Hypothalamus (tissue), 51 donors: ENCODE results near the gene SBSN.
A peak's percentile ranks its signal among the peaks of the same experiment; 100 is the strongest.

ENCODE experiments used
- DNase-seq, 51 donors: peaks; one replicate each; lab custom pipeline; 2025; lab: John Stamatoyannopoulos, UW

The SBSN gene

DNA sequence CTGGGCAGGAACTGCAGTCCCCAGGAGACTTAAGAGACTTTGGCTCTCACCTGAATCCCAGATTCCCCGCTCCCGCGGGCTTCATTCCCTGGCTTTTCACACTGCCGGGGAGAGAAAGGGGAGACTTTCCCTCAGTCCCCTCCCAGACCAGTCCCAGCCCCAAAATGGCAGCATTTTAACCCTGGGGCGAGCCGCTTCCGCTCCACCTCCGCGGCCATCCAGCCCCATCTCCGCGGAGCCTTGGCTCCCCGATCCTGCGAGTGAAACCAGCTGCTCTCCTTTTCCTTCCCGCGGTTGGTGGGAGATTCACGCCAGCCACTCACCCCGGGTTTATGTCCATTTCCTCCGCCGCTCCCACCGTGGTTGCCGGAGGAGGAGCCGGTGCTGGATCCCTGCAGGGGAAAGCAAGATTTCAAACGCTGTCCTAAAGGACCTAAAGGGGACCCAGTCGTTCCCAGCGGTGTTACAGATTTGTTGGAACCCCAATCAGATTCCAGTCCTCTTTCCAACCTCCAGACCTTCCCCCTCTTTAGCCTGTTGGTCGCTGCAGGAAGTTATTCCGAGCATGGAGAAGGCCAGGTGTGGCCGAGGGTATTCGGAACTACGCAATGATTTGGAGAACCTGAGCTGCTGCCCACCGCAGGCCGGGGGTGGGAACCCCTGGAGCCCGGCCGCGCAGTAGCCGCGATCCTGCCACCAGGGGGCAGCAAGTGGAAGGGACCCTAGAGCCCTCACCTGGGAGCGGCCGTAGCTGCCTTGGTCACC is 18.1 kb downstream of the SBSN start:
- peak in 48 of 51 donors; percentile 2 to 73 (median 34) for DNase-seq

DNA sequence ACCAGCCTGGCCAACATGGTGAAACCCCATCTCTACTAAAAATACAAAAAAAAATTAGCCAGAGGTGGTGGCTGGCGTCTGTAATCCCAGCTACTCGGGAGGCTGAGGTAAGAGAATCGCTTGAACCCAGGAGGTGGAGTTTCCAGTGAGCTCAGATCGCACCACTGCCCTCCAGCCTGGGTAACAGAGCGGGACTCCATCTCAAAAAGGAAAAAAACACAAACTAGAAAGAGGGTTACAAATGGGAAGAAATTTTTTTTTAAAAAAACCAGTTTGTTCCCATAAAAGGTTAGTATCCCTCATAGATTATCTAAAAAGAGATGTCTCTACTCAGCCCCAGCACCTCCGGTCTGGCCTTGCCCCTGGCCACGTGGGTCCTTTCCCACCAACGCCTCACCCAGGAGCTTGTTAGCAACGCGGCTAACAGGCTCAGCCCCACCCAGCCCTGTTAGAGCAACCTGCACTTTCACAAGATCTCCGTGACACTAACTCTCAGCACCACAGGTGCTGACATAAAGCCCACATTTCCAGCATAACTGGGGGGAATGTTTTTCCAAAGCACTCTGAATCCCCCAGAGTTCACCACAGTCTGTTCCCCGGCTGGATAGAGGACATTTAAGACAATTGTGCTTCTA is 19.0 kb downstream of the SBSN start:
- peak in 5 of 51 donors; percentile 3 to 21 (median 9) for DNase-seq

DNA sequence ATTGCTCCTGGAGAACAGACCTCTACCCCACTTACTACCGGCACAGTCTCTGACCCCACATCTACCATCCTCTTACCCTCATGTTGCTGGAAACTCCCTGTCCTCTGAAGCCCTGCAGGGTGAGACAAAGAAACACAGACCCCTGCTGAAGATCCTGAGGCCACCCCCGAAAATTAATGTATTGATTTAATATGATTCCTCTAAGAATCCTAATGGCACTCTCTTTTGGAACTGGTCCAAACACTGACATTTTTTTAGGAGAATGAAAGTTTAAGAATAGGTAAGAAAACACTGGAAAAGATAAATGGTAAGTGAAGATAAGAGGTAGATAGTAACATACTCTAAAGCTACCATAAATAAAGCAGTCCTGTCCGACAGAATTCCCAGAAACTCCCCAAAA is 20.0 kb downstream of the SBSN start:
- DNase-seq: no peak

DNA sequence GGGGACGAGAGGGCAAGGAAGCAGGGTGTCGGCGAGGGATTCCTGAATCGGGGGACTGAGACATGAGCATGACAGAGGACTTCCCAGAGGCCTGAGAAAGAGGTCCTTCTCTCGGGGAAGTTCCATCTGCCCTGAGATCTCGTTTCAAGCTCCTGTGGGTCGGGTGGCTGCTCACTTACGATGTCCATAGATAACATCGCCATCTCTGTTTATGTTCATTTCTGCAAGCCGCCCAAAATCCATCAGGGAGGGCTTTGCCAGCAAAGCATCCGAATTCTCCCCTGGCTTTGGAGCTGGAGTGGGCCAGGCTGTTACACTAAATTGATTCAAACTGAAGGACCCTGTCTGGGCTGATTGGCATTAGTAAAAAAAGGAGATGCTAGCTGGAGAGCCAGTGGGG is 20.6 kb downstream of the SBSN start:
- DNase-seq: no peak

DNA sequence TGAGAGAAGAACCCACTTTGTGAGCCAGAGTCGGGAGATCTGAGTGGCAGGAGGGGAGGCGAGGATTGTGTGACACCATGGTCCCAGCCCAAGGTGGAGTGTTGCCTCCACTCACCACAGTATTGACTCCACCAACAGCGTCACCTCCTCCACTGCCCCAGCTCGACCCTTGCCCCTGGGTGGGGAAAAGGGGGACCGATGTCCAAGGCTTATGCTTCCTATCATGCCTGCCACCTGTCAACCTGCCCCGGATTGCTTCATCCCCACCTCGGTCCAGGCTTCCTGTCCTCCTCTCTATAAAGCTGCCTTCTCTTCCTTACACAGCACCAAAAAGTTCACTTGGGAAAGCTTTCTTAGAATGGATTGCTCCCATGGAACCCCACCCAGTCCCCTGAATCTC is 22.1 kb downstream of the SBSN start:
- no peak for DNase-seq

DNA sequence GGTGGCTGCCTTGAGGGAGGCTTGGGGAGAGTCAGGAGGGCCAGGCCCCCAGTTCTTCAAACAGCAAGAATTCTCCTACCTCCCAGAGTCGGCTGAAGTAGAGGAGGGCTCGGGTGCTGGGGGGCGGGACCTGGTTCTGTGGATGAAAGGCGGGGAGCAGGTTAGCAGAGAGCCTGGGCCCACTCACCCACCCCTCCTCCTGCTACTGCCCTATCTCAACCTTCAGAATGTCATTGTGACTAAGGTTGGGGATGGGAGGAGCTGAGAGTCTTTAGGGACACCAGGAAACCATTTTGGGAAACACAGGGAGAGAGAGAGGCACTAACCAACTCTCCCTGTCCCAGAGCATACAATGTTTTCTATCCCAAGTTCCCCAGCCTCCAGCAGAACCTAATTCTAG is 25.4 kb downstream of the SBSN start:
- no peak for DNase-seq

DNA sequence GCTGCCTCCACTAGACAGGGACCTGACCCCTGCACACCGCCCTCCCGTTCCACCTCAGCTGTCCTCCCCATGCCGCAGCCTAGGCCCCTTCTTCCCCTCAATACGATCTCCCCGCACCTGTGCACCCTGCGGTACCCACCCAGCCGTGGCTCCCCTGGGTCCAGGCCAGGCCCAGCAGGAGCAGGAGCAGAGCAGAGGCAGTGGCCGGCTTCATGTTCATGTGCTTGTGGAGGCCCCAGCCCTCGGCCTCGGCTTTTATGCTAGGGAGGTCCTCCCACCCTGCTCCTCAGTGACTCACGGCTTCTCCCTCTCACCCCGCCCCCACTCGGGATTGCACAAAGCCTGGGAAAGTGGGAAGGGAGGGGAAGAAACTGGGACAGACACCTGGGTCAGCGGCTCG is 26.4 kb downstream of the SBSN start:
- peak in 2 of 51 donors; percentile 5 to 17 for DNase-seq

DNA sequence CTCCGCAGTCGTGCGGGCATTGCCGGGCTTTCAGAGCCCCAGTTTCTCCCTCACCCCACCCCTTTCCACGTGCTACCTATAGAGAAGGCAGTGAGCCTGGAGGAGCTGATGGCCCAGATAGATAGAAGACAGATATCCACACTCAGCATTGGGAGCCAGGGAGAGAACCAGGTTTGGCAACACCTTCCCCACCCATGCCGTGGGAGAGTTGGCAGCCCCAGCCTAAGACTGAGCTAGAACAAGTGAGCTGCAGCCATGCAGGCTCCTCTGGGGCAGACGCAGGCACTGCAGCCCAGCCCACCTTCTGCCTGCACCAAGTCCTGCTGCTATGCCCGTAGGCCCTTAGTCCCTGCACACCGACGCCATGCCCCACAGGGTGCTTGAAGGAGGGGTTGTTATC is 27.5 kb downstream of the SBSN start:
- no peak for DNase-seq

DNA sequence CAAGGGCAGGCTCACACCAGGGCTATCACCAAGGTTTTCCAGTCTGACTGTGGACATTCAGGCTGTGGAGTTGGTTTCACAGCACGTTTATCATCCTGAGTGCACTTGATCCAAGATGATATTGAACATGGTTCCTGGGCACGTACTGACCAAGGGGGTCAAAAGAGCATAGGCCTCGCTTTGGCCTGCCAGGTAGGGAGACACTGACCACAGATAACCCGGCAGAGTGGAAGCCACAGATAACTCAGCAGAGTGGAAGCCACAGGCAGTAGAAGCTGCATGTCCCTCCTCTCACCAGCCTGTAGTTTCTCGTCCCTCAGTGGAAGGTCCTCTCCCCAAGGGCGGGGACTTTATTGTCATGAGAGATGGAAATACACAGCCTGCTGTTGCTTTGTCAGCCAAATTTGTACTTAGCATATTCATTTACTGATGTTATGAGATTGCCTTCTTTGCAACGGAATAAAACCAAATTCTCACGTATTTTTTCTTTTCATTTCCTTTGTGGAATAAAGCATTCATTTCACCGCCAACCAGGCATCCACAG is 29.1 kb downstream of the SBSN start:
- DNase-seq: no peak

DNA sequence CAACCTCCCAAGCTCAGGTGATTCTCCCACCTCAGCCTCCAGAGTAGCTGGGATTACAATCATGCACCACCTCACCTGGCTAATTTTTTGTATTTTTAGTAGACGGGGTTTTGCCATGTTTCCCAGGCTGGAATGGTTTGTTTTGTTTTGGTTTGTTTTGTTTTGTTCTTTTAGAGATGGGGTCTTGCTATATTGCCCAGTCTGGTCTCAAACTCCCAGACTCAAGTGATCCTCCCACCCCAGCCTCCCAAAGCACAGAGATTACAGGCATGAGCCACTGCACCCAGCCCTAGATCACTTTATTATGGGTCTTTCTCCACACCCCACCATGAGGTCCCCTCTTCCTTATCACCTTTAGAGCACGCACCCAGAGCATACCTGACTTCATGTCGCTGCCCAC is 29.9 kb downstream of the SBSN start:
- no peak for DNase-seq

DNA sequence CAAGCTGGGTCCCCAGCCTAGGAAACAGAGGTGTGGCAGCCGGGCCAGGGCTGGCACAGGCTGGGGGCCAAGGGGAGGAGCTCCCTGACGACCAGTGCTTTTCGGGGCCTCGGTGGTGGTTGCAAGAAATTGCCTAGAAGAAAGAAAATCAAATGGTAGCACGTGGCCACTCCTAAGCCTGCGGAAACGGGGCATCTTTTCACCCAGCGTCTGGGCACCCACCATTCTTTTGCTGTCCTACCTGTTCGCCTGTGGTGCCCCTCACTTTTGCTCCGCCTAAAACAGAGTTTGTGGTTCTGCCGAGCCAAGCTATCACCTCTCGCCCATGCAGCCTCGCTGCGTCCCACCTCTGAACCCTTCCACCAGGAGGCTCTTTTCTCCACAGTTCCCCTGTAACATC is 30.7 kb downstream of the SBSN start:
- DNase-seq: no peak

DNA sequence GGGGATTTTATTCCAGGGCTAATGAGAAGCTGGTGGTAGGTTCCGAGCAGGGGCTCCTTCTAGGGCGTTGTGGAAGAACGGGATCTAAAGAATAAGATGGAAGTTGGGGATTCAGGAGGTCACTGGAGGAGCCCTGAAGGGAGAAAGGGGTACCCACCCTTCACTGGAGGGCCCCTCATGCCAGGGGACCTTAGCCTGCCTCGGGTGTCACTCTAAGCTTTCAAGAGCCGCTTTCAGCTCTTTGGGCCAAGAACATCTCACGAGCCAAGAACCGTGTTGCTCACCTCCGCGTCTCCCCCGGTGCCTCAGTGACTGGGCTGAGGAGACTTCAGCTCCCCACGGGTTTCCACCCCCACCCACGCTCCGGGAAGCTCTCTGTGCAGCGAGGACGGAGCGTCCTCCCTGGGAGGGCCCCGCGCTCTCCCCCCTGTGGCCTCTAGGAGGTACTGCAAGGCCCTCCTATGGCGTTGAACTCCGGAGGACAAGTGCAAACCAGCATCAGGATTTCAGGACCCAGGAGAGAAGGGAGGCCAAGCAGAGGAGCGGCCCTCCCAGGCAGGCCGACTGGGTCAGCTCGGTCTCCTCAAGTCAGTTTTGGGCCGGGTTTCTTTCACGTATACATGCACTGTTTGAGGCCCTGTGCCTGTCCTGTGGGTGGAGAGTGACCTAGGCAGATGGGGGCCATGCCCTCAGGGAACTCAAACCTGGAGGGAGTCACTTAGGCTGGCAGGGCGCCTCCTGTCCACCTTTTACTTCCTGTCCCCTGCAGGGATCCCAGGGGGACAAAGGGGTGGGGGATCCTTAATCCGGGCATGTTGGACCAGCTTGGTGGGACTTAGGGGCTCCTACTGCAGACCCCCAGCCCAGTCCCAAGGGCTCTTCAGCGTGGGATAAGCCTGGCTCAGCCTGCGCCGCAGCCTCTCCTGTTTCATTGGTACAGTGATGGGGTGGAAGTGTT is 32.7 kb downstream of the SBSN start:
- DNase-seq: peak in 48 of 51 donors; percentile 1 to 70 (median 29)

DNA sequence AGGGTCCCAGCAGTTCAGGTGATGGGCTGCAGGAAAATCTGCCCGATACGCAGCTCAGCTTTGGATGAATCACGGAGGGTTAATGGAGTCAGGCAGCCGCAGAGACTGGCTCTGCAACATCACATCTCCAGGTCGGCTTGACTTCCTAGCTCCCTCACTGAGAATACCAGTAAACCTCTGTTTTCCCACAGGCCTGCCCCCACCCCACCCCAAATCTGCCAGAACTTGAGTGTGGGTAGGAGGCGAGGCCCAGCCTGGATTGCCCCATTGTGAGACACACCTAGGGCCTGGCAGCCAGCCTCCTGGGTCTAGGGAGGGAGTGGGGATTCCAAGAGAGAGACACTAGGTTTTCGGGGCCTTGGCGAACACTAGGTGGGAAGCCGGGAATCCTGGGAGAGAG is 34.1 kb downstream of the SBSN start:
- DNase-seq: no peak

DNA sequence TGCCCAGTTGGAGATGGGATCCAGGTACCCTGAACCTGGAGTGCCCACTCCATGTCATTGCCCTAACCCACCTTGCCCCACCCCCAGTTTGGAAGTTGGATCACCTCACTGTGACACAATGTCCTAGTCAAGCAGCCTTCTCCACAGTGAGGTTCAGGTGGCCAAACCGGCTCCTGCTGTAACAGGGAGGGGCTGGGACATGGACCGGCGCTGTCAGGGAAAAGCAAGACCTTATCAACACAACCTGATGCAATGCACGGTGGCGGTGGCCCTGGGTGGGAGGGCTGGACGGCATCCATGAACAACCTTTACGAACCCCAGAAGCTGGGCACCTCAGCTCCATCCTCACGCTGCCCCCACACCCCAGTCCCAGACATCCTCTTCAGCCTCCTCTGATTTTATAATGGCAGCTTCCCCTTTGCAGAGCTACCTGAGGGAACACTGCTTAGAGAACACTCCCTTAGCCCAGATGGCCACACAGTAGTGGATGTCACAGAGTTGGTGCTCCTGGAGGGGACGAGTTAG is 36.2 kb downstream of the SBSN start:
- DNase-seq: no peak

DNA sequence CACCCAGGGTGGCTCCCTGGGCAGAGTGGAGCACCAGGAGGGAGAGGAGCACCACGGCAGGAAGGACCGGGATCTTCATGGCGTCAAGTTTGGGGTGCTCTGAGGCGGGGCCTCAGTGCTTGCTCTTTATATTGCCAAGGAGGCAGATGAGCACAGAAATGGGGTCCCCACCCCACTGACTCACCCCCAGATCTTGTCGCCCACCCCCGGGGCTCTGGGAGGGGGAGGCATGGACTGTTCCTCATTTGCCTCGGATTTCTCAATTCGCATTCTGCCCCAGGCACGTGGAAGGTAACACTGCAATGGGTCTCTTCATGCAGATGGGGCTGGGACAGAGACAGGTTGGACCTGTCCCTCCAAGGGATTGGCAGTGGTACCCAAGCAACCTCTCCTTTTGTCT is 37.7 kb downstream of the SBSN start, which contains the start of gene KRTDAP:
Gene KRTDAP (minus strand): TSS at position 101 of the 400 bp plus-strand sequence. CDS start 22 bp downstream, at position 79.
- DNase-seq: no peak

DNA sequence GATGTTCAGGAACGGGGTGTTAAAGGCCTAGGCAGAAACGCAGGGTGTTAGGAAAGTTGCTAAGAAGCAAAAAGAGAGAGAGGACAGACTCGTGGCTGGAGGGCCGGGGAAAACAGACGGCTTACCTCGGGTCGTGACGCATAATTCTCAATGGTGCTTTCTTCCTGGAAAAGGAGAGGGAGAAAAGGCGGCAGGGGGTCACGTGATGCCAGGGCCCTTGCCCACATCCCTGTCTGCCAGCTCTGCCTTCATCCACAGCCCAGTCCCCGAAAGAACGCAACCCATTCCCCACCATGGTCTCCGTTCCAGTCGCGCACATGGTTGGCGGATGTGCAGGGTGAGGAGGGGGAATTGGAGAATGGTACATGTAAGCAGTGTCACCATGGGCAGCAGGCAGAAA is 39.4 kb downstream of the SBSN start:
- DNase-seq: no peak

DNA sequence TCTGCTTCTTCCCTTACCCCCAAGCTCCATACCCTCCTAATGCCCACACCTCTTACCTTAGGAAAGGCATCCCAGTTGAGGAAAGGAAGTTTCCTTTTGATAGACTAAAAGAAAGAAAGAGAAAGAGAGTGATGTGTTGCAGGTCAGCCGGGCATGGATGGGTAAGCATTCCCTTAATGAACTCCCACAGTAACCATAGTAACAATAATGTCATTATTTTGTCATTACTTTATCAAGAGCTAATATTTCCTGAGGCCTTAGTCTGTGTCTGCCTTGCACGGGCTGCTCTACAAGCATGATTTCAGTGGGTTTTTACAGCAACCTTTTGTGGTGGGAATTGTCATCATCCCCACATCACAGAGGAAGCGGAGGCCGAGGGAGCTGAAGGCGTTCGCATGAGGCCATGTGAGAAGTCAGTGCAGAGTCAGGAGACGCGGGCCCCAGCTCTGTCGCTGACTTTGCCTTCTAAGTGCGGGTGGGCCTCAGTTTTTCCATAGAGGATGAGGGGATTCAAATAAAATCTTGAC is 40.4 kb downstream of the SBSN start:
- no peak for DNase-seq

DNA sequence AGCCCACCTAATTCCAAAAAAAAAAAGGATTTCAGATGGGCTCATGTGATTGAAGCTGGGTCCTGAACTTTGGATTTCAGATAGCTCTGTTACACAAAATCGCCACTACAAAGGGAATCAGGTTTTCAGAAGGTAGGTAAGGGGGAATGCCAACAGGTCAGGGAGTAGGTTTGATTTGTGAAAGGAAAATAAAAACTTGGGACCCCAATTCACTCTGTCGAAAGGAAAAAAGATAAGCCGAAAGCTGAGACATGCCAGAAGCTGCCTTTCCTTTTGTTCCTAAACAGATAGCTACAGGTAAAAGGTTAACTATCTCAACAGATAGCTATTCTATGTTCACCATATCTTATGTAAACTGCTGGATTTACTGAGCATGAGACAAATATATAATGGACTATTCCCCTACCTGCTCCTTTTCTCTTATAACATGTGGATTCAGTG is 41.8 kb downstream of the SBSN start:
- DNase-seq: no peak

DNA sequence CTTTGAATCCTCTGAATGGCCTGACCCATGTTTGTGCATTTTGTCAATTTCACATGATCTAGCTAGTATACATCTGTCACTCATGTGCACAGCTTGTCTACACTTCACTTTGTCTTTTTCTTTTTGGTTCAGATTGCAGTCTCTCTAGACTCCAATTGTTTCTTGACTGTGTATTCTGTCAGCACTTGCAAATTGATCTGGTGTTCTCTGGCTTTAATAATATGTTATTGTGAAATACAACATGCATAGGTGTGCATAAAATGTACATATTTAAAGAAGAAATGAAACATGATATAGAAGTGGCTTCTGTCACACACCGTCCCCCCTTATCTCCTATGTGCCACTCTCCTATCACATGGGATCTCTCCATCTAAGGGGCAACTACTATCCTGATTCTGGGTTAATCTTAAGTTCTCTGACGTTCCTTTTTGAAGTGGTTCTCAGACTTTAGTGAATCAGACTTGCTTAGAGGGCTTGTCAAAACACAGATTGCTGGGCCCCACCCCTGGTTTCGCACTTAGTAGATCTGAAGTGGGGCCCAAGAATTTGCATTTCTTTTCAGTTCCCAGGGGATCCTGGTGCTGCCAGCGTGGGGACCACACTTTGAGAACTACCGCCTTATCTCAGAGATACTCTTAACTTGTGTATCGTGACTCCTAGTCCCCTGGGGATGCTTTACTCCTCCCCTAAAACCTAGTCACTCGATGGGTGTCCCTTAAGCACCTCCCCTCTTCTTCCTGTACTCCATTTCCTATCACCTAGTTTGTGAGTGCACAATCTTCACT is 43.7 kb downstream of the SBSN start:
- DNase-seq: no peak

DNA sequence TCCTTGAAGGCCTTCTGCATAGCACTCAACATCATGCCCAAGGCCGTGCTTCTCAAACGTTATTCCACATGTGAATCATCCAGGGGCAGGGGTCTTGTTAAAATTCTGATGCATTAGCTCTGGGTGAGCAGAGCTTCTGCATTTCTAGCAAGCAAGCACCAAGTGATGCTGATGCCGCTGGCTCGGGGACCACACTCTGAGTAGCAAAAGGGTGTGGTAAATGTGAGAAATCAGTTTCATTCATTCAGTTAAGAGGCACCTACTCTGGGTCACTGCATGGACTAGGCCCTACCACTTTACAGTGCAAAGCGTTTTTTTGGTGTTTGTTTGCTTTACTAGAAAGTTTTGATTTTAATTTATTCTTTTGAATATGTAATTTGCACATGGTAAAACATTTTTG is 45.0 kb downstream of the SBSN start:
- DNase-seq: no peak
